ENCODE measurements around the gene BTF3. TPM values are rescaled to one million over a fixed set of nuclear protein-coding genes. Genes with fewer than 3 reads are reported as not detected.

The BTF3 gene
- total RNA-seq, 1 experiment from 2014 or later: 1,385 TPM

Other genes starting within 250 kb of the BTF3 start
- gene FOXD1, start 49.7 kb upstream of the BTF3 start, total RNA-seq (2014; rRNA removed; shearing (Covaris generic)): 15.6 and 16.6 TPM in 2 replicates
- 30.0 and 31.5 TPM in 2 replicates for gene ANKRA2, start 67.2 kb downstream of the BTF3 start, total RNA-seq (2014; rRNA removed; shearing (Covaris generic))
- gene UTP15, start 67.3 kb downstream of the BTF3 start, total RNA-seq (2014; rRNA removed; shearing (Covaris generic)): 36.5 and 41.0 TPM in 2 replicates
- 32.2 and 35.2 TPM in 2 replicates for gene ARHGEF28, start 127.8 kb downstream of the BTF3 start, total RNA-seq (2014; rRNA removed; shearing (Covaris generic))

Data from NCI-H460 (cell line).